ENCODE data around the gene FREM3. TPM values are rescaled to one million over a fixed set of nuclear protein-coding genes. Genes with fewer than 3 reads are reported as not detected.
A peak's percentile ranks its signal among the peaks of the same experiment; 100 is the strongest.

The FREM3 gene
- total RNA-seq, 2 donors from 2014 or later: not detected

DNA sequence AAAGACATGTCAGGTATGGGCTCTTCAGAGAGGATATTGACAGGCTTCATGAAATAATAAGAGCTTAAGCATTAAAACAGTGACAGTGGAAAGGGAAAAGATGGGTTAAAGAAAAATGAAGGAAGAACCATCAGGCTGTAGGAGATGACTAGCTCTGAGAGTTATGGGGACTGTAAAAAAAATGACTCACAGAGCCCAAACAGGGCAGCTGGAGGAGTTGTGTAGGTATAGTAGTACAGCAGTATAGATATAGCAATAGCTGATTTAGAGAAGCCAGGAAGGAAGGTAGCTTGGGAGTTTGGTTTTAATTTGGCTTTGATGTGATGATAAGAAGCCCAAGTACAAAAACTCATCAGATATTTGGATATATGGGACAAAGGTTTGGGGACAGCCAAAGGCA, 66.6 kb downstream of the FREM3 start:
- H3K27me3 Mint-ChIP-seq: peaks cover 5% of the 10 kb centered on the region
- H3K4me3 Mint-ChIP-seq: no peak overlapping the region
- H3K4me1 Mint-ChIP-seq: no peaks in the 10 kb centered on the region
- H3K9me3 Mint-ChIP-seq: no peaks in the 10 kb centered on the region
- no peaks in the 10 kb centered on the region for H3K36me3 Mint-ChIP-seq (ENCODE audit: low read depth)
- H3K27ac Mint-ChIP-seq: no peak overlapping the region
- ATAC-seq (replicated peaks): no peak

DNA sequence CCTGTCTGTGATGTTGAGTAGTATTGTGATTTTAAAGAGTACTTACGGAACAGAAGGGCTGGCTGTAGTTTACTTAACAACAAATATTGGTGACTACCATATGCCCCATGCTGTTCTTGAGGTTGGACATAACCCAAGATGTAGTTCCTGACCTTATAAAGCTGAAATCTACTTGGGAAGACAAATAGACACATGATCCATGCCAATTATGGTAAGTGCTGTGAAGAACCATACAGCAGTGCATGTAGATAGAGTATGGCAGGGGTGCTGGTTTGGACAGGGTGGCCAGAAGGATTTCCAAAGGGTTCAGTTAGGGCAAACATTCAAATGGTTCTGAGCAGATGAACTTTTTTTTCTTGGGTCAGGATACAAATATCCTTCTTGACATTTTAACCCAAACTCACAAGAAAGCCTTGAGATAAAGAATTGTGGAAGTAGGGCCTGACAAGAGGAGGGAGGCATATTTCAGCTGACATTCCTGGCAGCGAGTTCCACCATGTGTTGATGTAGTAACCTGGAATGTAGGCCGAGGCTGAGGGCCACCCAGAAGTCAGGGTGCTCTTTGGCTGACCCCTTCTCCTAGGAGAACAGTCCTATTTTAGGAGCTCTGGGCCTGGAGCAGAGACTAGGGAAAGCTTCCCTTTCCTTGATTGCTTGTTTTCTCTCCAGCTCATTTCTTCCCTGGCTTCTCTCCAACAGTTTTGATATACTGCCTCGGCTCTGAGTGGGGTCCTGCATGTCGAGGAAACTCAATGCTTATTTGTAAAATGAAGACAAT, 74.2 kb downstream of the FREM3 start:
- no peak overlapping the region for H3K4me3 Mint-ChIP-seq
- no peaks in the 10 kb centered on the region for H3K4me1 Mint-ChIP-seq
- no peaks in the 10 kb centered on the region for H3K9me3 Mint-ChIP-seq
- H3K36me3 Mint-ChIP-seq (ENCODE audit: low read depth): no peaks in the 10 kb centered on the region
- no peak for ATAC-seq (replicated peaks)
- peaks cover 7% of the 10 kb centered on the region for H3K27me3 Mint-ChIP-seq
- no peak overlapping the region for H3K27ac Mint-ChIP-seq

DNA sequence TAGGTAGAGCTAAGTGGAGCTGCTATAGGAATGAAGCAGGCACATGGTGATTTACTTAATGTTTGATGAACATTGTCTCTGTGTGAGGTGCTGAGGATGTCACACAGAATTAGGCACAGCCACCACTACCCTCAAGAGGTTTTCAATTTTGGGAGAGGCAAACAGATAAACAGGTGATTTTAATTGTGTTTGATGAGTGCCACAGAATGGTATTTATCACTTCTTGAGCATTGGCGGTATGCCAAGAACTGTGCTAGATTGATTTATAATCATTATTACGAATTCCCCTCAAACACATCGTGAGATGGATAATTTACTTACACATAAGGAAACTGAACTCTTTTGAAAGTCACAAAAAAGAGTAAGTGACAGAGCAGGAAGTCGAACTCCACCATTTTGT, 74.8 kb downstream of the FREM3 start:
- no peak for ATAC-seq (replicated peaks)
- H3K36me3 Mint-ChIP-seq (ENCODE audit: low read depth): no peaks in the 10 kb centered on the region
- no peak overlapping the region for H3K27ac Mint-ChIP-seq
- H3K4me1 Mint-ChIP-seq: no peaks in the 10 kb centered on the region
- H3K9me3 Mint-ChIP-seq: no peaks in the 10 kb centered on the region
- H3K27me3 Mint-ChIP-seq: peaks cover 7% of the 10 kb centered on the region
- no peak overlapping the region for H3K4me3 Mint-ChIP-seq

DNA sequence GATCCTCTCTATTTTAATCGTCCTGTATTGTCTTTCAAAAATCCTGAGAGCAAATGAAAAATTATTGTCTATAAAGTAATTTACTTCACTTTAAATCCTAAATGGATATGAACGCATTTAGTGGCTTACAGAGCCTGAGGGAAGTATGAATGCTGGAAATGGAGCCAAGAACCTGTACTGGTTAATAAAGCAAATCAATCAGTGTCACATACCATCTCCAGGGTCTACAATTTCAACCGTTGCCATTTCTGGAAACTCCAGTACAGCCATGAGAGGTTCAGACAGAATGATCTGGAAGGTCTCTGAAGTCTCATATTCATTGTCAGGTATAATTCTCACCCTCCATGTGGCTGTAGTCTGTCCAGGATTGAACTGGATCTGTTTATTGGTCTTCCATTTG, 76.6 kb downstream of the FREM3 start:
- ATAC-seq (replicated peaks): no peak
- peaks cover 10% of the 10 kb centered on the region for H3K27me3 Mint-ChIP-seq
- H3K4me1 Mint-ChIP-seq: no peaks in the 10 kb centered on the region
- no peak overlapping the region for H3K27ac Mint-ChIP-seq
- H3K4me3 Mint-ChIP-seq: no peak overlapping the region
- H3K36me3 Mint-ChIP-seq (ENCODE audit: low read depth): no peaks in the 10 kb centered on the region
- no peaks in the 10 kb centered on the region for H3K9me3 Mint-ChIP-seq

DNA sequence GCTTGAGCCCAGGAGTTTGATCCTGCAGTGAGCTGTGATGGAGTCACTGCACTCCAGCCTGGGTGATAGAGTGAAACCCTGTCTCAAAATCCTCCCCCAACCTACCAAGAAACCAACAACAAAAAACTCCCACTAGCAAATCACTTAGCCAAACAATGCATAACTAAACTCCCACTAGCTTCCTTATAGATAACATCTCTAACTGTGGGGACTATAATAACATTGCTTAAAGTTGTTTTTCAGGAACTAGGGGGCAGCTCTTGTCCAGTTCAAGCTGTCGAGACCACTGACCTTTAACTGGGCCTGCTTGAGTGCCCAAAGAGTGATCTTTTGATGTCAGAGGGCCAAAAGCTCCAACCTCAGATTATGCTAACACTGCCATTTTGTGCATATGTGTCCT, 81.7 kb downstream of the FREM3 start:
- Mint-ChIP-seq H3K27me3 (peaks cover 11% of the 10 kb centered on the region), H3K9me3 (no peaks in the 10 kb centered on the region), H3K4me3 (no peak overlapping the region), H3K4me1 (no peaks in the 10 kb centered on the region), H3K27ac (no peak overlapping the region), H3K36me3 (ENCODE audit: low read depth) (no peaks in the 10 kb centered on the region)
- ATAC-seq (replicated peaks): no peak

DNA sequence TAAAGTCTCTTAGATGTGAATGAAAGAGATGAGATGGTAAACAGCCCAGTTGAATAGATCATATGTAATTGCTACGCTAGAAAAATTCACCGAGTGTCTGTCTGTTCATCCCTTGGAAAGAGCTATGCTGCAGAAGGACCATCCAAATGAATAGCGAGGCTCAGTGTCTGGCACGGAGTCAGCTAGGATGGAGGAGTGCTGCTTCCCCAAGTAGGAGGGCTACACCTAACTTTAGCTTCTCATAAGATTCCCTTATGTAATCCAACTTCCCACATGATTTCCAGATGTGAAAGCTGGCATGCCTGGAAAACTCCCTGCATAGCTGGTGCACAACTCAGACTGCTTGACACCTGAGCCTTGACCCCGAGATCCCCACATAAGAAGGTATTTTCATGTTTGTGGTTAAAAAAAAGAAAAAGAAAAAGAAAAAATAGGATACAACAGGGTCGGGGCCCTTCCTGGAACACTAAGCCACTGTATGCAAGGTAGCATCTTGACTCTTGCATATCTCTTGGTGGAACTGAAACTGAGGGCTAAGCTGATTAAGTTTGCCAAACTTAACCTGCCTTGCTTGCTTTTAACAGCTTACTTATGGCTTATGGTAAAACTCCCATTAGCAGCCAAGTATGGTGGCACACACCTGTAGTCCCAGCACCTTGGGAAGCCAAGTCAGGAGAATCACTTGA, 82.3 kb downstream of the FREM3 start:
- ATAC-seq (replicated peaks): no peak
- Mint-ChIP-seq H3K27me3 (peaks cover 13% of the 10 kb centered on the region), H3K27ac (no peak overlapping the region), H3K9me3 (no peaks in the 10 kb centered on the region), H3K36me3 (ENCODE audit: low read depth) (no peaks in the 10 kb centered on the region), H3K4me1 (no peaks in the 10 kb centered on the region), H3K4me3 (no peak overlapping the region)

DNA sequence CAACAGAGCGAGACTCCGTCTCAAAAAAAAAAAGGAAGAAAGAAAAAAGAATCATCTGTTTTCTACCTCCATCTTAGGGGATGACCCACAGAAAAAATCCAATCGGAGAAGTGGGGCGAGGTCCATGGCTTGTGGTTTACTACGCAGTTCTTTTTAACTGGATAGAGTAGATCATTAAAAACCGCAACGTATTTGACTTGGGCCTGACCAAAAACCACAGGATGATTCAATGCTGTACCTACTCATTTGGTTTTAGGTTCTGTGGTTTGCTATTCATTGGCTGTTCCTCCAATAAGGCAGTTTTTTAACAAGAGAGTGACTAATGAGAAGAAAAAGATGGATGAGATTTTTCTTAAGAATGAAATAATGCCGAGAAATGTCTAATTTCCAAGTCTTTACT, 83.7 kb downstream of the FREM3 start:
- H3K4me1 Mint-ChIP-seq: no peaks in the 10 kb centered on the region
- H3K27me3 Mint-ChIP-seq: peaks cover 20% of the 10 kb centered on the region
- H3K4me3 Mint-ChIP-seq: no peak overlapping the region
- H3K9me3 Mint-ChIP-seq: no peaks in the 10 kb centered on the region
- H3K36me3 Mint-ChIP-seq (ENCODE audit: low read depth): no peaks in the 10 kb centered on the region
- peak overlapping the region; percentile 15 for H3K27ac Mint-ChIP-seq
- peak; percentile 98 for ATAC-seq (replicated peaks)

DNA sequence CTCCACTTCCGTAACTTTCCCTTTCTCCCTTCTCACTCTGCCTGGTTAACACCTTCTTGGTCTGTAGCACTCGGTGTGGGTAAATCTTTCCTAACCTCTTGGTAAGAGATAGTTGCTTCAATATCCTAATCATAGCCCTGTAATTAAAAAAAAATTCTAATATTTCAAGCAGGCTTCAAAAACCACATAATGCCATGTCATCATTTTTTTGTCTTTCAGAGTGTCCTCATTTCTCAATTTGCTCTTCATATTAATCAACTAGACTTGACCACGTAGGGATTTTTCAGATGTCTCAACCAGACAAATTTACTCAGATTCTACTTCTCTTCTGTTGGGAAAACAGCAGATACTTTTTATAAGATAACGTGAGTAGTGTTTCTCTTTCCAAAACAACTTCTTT, 91.0 kb downstream of the FREM3 start:
- no peak overlapping the region for H3K27ac Mint-ChIP-seq
- H3K4me3 Mint-ChIP-seq: no peak overlapping the region
- H3K9me3 Mint-ChIP-seq: no peaks in the 10 kb centered on the region
- peaks cover 16% of the 10 kb centered on the region for H3K27me3 Mint-ChIP-seq
- H3K4me1 Mint-ChIP-seq: no peaks in the 10 kb centered on the region
- no peaks in the 10 kb centered on the region for H3K36me3 Mint-ChIP-seq (ENCODE audit: low read depth)
- ATAC-seq (replicated peaks): no peak

DNA sequence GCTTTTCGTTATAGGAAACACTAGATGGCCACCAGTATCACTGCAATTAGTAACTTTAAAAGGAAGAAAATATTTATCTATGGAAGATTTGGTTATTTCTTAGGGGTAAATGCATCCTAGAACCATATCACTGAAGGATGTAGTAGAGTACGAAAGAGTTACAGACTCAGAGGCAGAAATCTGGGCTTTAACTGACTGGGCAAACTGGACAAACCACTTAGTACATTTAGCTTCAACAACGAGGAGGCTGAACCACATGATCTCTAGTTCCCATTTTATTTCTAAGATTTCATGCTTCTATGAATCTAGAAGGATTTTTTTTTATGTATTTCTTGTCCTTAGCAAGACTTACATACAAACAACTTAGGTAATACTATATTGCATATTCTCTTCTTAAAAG, 94.0 kb downstream of the FREM3 start:
- no peak overlapping the region for H3K4me3 Mint-ChIP-seq
- no peak for ATAC-seq (replicated peaks)
- no peaks in the 10 kb centered on the region for H3K36me3 Mint-ChIP-seq (ENCODE audit: low read depth)
- no peaks in the 10 kb centered on the region for H3K4me1 Mint-ChIP-seq
- H3K27me3 Mint-ChIP-seq: peaks cover 4% of the 10 kb centered on the region
- H3K27ac Mint-ChIP-seq: no peak overlapping the region
- no peaks in the 10 kb centered on the region for H3K9me3 Mint-ChIP-seq

DNA sequence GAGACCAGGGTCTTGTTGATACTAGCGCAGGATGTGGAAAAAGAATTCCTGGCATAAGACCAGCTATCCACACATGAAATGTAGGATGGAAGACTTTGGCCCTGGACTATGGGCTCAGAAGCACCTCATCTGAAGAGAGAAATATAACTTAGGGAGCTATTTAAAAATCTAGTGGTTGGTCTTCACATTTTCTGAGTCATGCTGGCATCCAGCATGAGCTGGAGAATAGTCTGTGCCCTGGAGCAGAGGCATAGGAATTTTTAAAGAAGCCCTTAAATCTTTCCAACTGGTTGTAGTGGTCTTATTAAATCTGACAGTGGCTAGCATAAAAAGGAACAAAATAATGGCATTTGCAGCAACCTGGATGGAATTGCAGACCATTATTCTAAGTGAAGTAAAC, 100.6 kb downstream of the FREM3 start:
- Mint-ChIP-seq H3K4me1 (peaks cover 4% of the 10 kb centered on the region), H3K27ac (no peak overlapping the region), H3K36me3 (ENCODE audit: low read depth) (no peaks in the 10 kb centered on the region), H3K4me3 (no peak overlapping the region), H3K9me3 (peaks cover 4% of the 10 kb centered on the region), H3K27me3 (no peaks in the 10 kb centered on the region)
- no peak for ATAC-seq (replicated peaks)

DNA sequence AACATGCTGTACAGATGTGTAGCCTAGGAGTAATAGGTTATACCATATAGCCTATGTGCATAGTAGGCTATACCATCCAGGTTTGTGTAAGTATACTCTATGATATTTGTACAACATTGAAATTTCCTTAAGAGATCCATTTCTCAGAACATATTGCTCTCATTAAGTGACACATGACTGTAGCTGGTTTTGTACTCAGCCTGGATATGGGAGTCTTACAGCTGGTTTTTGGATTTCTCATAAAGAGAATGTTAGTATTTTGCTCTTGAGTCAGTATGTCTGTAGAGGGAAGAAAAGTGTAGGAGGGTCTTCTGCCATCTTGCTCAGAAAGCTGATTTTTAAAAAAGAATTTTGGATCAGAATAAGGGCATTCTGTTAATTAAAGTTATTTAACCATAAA, 101.7 kb downstream of the FREM3 start:
- Mint-ChIP-seq H3K36me3 (ENCODE audit: low read depth) (no peaks in the 10 kb centered on the region), H3K27me3 (no peaks in the 10 kb centered on the region), H3K4me1 (peaks cover 4% of the 10 kb centered on the region), H3K27ac (no peak overlapping the region), H3K9me3 (peaks cover 4% of the 10 kb centered on the region), H3K4me3 (no peak overlapping the region)
- ATAC-seq (replicated peaks): no peak

DNA sequence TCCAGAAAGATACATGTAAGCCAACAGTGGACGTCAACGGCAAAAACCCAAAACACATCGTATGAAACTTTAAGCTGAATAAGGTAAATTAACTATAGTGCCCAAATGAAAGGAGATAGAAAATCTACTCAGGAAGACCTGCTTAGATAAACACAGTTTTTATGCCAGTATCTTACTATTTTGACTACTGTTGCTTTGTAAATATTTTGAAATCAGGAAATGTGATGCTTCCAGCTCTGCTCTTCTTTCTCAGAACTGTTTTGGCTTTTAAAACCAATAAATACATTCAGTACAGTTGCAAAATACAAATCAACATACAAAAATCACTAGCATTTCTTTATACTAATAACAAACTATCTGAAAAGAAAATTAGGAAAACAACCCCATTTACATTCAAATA, 103.2 kb downstream of the FREM3 start:
- Mint-ChIP-seq H3K4me1 (peaks cover 4% of the 10 kb centered on the region), H3K4me3 (no peak overlapping the region), H3K27ac (no peak overlapping the region), H3K36me3 (ENCODE audit: low read depth) (no peaks in the 10 kb centered on the region), H3K27me3 (peaks cover 4% of the 10 kb centered on the region), H3K9me3 (peaks cover 4% of the 10 kb centered on the region)
- ATAC-seq (replicated peaks): no peak

DNA sequence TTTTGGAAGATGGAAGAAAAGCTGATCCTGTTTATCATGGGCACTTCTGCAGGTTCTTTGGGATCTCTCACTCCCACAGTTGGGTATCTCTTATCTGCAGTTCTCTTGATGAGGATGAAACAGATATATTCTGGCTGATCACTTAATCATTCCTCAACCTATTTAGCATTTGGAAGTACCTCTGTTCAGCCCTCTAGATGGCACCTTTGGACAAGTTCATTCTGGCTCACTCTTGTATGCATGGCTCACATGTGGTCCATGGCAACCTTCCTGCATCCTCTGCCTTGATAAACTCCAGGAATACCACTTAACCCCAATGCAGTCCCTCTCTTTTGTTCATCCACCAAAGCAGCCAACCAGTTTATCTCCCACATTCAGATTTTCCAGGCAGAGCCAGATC, 112.8 kb downstream of the FREM3 start:
- Mint-ChIP-seq H3K27ac (no peak overlapping the region), H3K9me3 (peaks cover 4% of the 10 kb centered on the region), H3K27me3 (peaks cover under 1% of the 10 kb centered on the region)

DNA sequence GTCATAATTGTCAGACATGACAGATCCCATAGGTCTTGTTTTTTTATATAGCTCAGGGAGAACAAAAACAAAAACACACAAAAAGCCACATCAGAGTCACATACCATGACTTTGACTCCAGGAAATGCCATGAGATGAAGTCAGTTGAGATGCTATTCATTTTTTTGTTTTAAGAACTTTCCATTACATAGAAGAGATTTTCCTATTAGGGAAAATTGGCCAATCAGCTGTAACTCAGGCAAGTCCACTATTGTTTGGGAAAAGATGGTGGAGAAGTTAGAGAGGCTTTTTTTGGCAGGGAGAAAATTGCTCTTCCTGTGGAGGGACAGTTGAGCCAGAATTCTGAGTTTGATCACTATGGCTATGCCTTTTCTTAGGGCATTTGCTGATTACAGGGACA, 114.4 kb downstream of the FREM3 start:
- Mint-ChIP-seq H3K9me3 (peaks cover 9% of the 10 kb centered on the region), H3K4me3 (no peak overlapping the region), H3K27ac (no peak overlapping the region), H3K4me1 (no peaks in the 10 kb centered on the region), H3K27me3 (no peaks in the 10 kb centered on the region), H3K36me3 (ENCODE audit: low read depth) (no peaks in the 10 kb centered on the region)
- ATAC-seq (replicated peaks): no peak

More for the DNA sequence above, 112.8 kb downstream of the FREM3 start:
- ATAC-seq (replicated peaks): no peak
- Mint-ChIP-seq H3K36me3 (ENCODE audit: low read depth) (no peaks in the 10 kb centered on the region), H3K4me1 (no peaks in the 10 kb centered on the region), H3K4me3 (no peak overlapping the region)

DNA sequence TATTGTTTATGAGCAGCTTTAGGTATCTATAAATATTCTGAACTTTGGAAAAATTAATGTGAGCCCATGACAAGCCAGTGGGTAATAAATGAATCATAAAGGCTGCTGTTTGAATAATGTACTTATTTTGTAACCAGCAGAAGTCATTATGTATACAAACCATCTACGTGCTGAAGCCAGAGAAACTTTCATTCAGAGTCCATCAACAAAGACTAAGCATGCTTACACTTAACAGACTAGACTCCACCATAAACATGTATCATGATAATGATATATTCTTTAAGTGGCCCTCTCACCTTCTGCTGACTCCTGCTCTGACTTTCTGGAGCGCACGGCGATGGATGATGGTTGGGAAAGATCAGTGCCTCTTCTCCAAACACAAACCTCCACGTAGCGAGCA, 114.9 kb downstream of the FREM3 start:
- Mint-ChIP-seq H3K36me3 (ENCODE audit: low read depth) (no peaks in the 10 kb centered on the region), H3K27me3 (no peaks in the 10 kb centered on the region), H3K9me3 (peaks cover 9% of the 10 kb centered on the region), H3K4me1 (no peaks in the 10 kb centered on the region), H3K27ac (no peak overlapping the region), H3K4me3 (no peak overlapping the region)
- no peak for ATAC-seq (replicated peaks)

Data from activated T-helper 17 cell treated with anti-CD3 and anti-CD28 coated beads, Interleukin-2, amount 50 U/mL, for 72 hours (primary cell).